HEK293T (cell line): ENCODE data around the gene BRAF.

Source experiments
- HDGF ChIP-seq: fragments of 450-650 bp; IDR thresholded peaks from 2 replicates; pipeline ENCODE4 v1.6.1; 2017; ENCODE audit warnings: antibody characterized with exemption, borderline replicate concordance
- PKNOX1 ChIP-seq: fragments of 450-650 bp; IDR thresholded peaks from 2 replicates; pipeline ENCODE4 v1.6.1; 2016
- TARDBP ChIP-seq: fragments of 450-650 bp; IDR thresholded peaks from 2 replicates; pipeline ENCODE4 v1.6.1; 2016

- TF ChIP-seq TARDBP (no peak), PKNOX1 (peak; percentile 97), HDGF (no peak)
Observed at GRCh38 chr7:140810830-140811556, 113.7 kb downstream of the BRAF start.
